Stromal cell of bone marrow (primary cell): ENCODE measurements around the gene NEIL3.

ENCODE experiments used
- DNase-seq: peaks from one replicate; pipeline ENCODE4 v3.0.0-alpha.2; 2012; ENCODE audit warnings: low read depth

The NEIL3 gene

DNA sequence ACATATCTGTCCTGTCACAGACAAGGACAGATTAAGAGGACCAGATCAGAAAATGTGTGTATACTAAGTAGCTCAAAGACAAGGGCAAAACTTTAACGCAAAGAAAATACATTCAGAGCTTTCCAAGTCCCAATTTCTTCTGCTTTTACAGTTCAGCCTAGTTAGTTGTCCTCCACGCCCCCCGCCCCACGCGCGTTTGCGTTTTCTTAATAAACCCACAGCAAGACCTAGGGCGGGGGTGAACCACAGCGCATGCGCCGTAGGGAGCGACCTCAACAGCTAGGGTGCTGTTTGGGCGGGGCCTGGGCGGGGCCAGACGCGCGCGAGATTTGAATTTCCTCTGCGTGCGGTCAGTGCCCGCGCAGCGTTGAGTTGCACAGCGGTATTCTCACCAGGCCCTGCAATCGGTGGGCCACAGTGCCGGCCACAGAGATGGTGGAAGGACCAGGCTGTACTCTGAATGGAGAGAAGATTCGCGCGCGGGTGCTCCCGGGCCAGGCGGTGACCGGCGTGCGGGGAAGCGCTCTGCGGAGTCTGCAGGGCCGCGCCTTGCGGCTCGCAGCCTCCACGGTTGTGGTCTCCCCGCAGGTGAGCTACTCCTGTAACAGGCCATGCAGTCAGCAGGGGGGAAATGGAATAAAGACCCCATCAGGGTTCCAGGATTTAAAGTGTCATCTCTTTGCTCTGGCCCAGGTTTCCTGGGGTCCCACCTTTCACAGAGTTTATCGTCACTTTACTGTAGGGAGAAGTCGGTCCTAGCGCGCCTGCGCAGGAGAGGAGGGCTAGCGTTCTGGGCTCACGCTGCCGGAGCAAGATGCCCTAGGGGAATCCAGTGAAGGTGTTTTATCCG, at the start of gene NEIL3:
Gene NEIL3 (plus strand): TSS at position 353 of the 850 bp plus-strand sequence. CDS start 80 bp downstream, at position 433.
- DNase-seq: peak; percentile 68

DNA sequence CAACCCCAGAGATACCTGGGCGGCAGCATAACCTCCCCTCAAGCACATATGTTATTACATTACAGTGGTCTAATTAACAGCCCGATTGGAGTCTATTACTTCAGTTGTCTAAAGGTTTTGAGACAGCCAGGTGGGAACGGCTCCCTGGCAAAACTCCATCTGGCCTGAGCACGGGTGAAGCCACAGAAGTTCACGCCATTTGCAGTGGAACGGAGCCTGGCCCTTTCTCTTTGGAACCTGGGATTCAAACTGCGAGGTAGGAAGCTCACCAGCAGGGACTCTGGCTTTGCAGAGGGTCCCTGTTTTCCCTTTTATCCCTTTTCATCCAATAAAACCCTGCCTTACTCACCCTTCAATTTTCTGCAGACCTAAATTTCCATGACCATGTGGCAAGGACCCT, 45.9 kb upstream of the NEIL3 start:
- no peak for DNase-seq

GRCh38 chr4:177264788-177265422, 44.8 kb upstream of the NEIL3 start:
- DNase-seq: no peak

DNA sequence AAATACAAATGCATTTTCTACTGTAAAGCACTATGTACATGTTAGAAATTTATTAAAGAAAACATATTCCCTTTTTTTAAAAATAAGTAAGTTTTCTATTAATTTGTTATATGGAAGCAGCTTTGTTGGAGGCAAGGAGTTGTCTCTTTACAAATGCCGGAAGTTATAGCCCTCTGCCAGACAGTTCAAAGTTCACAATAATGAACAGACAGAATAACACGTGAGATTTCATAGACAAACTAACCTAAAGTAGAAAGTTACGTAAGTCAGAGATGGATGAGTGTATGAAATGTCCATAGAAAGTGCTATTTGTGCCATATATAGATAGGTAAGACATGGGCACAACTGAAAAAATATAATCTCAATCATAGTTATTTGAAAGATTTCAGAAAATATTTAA, 43.9 kb upstream of the NEIL3 start:
- no peak for DNase-seq

DNA sequence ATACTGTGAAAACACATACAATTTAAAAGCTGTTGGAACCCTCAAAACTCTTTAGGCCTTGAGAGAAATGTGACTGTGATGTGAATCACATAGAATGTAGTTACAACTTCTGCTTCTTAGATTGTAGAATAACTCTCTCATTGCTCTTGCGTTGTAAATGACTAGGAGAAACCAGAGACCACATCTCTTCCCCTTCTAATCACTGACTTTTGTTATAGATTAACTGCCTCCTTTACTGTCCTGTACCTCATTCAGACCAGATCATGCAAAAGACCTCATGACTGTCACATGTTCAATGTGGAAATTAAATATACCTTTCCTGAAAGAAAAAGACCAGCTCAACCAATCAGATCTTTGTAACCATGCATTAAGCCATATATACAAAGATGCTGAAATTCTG, 43.2 kb upstream of the NEIL3 start:
- no peak for DNase-seq

- DNase-seq: no peak
These were observed 41.8 kb upstream of the NEIL3 start for GRCh38 chr4:177267911-177268310.

- no peak for DNase-seq
These were observed 38.6 kb upstream of the NEIL3 start for GRCh38 chr4:177271091-177271490.

GRCh38 chr4:177271915-177272766, 37.5 kb upstream of the NEIL3 start:
- no peak for DNase-seq

- no peak for DNase-seq
These were observed 33.7 kb upstream of the NEIL3 start for GRCh38 chr4:177275999-177276398.

DNA sequence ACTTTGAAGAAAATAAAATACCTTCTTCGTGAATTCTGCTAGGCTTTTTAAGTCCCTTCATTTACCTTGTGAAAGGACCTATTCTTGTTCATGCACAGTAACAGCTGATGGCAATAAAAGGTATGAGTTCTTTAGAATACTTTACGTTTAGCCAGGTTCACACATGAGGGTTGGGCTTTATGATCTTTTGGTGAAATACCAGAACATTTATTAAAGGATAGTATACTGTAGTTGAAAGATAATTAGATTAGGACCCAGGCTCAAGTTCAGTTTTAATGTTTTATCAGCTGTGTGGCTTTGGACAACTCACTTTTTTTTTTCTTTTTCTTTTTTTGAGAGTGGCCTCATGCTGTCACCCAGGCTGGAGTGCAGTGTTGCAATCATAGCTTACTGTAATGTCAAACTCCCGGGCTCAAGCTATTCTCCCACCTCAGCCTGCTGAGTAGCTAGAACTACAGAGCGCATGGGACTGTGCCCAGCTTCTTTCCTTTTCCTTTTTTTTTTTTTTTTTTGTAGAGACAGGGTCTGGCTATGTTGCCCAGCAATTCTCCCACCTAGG, 28.2 kb upstream of the NEIL3 start:
- DNase-seq: no peak

DNA sequence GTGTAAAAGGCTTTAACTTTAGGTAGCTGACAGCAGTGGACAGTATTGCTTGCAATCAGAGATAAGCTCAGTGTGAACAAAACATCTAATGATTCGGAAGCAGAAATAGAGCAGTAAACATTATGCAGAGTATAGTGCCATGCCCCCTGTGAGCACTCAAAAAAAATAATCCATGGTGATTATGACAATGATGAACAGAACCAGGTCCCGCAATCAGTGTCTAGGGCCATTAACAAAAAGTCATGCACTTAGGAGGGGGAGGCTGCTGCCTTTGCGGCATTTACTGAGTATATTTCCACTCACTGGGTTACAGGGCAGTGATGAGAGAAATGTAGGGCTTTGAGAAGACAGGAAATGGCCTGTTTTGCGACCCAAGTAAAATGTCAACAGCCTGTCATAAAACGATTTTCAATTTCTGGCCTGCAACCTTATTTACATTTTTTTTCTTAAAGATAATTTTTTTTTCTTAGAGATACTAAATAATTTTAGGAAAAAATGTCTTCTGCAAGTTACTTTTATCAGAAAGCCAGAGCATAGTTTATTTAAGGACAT, 27.3 kb upstream of the NEIL3 start:
- DNase-seq: no peak

GRCh38 chr4:177283167-177283566, 26.5 kb upstream of the NEIL3 start:
- DNase-seq: no peak

GRCh38 chr4:177285953-177286352, 23.7 kb upstream of the NEIL3 start:
- no peak for DNase-seq

- no peak for DNase-seq
These were observed 22.4 kb upstream of the NEIL3 start for GRCh38 chr4:177287255-177287654.

- DNase-seq: no peak
These were observed 21.3 kb upstream of the NEIL3 start for GRCh38 chr4:177288335-177288734.

GRCh38 chr4:177290780-177291179, 18.9 kb upstream of the NEIL3 start:
- no peak for DNase-seq

GRCh38 chr4:177292171-177292570, 17.5 kb upstream of the NEIL3 start:
- DNase-seq: no peak

DNA sequence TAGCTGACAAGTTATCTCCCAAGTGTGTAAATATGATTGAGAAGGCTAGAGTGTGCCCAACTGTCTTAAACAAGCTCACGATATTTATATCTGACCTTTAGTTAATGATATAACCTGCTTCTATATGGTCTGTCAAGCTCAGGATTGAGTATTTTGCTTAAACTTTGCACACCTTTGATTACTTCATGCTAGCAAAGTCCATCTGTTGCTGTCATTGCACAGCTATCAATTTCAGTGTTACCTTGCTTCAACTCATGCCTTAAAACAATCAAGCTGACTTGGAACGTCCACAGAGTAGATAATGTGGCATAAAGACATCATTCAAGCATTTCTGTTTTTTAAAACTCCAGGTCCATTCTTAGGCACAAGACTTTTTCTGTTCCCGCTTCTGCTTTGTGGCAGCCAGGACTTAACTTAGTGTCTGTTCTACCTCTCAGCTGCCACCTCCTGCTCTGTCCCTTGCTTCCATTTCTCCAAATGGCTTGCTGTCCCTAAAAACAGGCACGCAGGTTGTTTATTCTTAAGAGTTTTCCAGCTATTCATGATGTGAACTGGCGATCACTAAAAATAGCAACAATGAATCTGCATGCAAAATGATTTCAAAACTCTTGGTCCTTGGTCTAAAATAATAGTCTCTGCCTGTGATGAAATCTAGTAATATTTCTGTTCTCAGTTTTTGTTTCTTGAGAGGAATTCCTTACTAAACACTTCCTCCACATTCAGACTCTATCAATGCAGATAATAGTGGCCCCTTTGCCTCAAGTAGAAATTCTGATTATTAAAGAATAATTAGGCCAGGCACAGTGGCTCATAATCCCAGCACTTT, 16.3 kb upstream of the NEIL3 start:
- DNase-seq: no peak

- no peak for DNase-seq
These were observed 11.8 kb upstream of the NEIL3 start for GRCh38 chr4:177297785-177298391.

DNA sequence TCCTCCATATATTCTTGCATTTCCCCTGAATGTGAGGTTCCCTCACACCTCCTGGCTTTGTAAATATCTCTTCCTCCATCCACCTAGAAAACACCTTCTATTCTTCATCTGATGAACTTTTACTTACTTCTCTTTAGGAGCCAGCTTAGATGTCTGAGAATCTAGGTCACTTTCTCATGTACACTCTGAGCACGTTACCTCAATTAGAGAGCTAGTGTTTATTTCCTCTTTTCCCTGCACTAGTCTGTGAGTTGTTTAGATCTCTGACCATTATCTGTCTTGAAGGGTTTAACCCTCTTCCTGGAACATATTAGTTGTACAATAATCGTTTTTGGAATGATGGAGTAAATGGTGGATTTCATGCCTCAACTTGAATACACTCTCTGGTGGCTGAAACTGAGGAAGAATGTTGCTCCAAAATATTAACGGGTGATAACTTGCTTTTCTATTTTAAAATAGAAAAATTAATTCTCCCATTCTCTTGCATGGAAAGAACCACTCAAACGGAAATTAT, 8.5 kb upstream of the NEIL3 start:
- DNase-seq: no peak
